Endothelial cell of umbilical vein (primary cell): ENCODE data around the gene CCL27. TPM values are rescaled to one million over a fixed set of nuclear protein-coding genes. Genes with fewer than 3 reads are reported as not detected.

Experiments used
- BruUV-seq: library from RNA; stranded (reverse); fragments of 400-500 nt; replicated peaks from 2 replicates; lab custom pipeline; 2021; lab: Mats Ljungman, UMichigan
- CTCF ChIA-PET: fragments of 300-600, 350-600 bp; sonication (Branson Sonifier 250); formaldehyde crosslinking; loops from one replicate; lab custom pipeline; 2021; ENCODE audit warnings: antibody characterized with exemption, inconsistent platforms; lab: Charles Lee
- POLR2A ChIA-PET: fragments of 300-600, 350-600 bp; sonication (Branson Sonifier 250); formaldehyde crosslinking; loops from one replicate; lab custom pipeline; 2021; ENCODE audit warnings: antibody characterized with exemption, inconsistent platforms; lab: Charles Lee
- DNase-seq: peaks from one replicate; pipeline ENCODE4 v3.0.0-alpha.2; 2011; ENCODE audit warnings: low read depth, low spot score
- FAIRE-seq: peaks from 2 replicates; lab custom pipeline; 2011; peaks lifted over from hg19 to GRCh38; lab: Jason Lieb, UNC
- H2AFZ ChIP-seq: 2 replicates; pipeline ENCODE4 v1.6.0; 2012; ENCODE audit warnings: low read depth, low read length, control low read depth, inconsistent platforms
- H3K27ac ChIP-seq: 2 replicates; pipeline ENCODE4 v1.5.1; 2011; ENCODE audit warnings: low read depth, mild to moderate bottlenecking, control low read depth, low read length, moderate library complexity; ENCODE audit not compliant: insufficient read depth
- H3K27me3 ChIP-seq, 2 experiments: 2 replicates each; pipeline versions ENCODE4 v1.6.0 to v1.6.1; 2011; ENCODE audit warnings: low read length in 2 of 2, mixed read lengths in 1 of 2; ENCODE audit not compliant: control insufficient read depth in 2 of 2, insufficient read depth in 2 of 2
- H3K36me3 ChIP-seq, 2 experiments: 2 replicates in 1 of 2; 3 replicates in 1 of 2; pipeline ENCODE4 v1.5.1; 2011; ENCODE audit warnings: low read length in 2 of 2, mild to moderate bottlenecking in 1 of 2, moderate library complexity in 1 of 2; ENCODE audit not compliant: control insufficient read depth in 2 of 2, insufficient read depth in 2 of 2; ENCODE audit errors: extremely low read depth in 1 of 2
- H3K4me1 ChIP-seq: 3 replicates; pipeline ENCODE4 v1.5.1; 2011; ENCODE audit warnings: mild to moderate bottlenecking, low read length; ENCODE audit not compliant: control insufficient read depth, insufficient read depth; ENCODE audit errors: extremely low read depth
- H3K4me2 ChIP-seq: 2 replicates; pipeline ENCODE4 v1.6.1; 2011; ENCODE audit warnings: low read length, control low read depth, mixed read lengths; ENCODE audit not compliant: insufficient read depth
- H3K4me3 ChIP-seq, 3 experiments: fragments of 200-600 bp in 1 of 3; sonication (generic), shearing (Covaris generic) in 1 of 3; replicated peaks in 1 of 3; 2 replicates each; pipeline ENCODE4 v1.5.1; 2011 to 2016; ENCODE audit warnings: control low read depth in 3 of 3, low read length in 3 of 3, mild to moderate bottlenecking in 2 of 3, inconsistent platforms in 1 of 3, low read depth in 1 of 3, moderate library complexity in 1 of 3; ENCODE audit not compliant: insufficient read depth in 1 of 3
- H3K79me2 ChIP-seq: 2 replicates; pipeline ENCODE4 v1.6.0; 2012; ENCODE audit warnings: low read length, inconsistent platforms; ENCODE audit not compliant: control insufficient read depth, insufficient read depth
- H3K9ac ChIP-seq: replicated peaks from 2 replicates; pipeline ENCODE3; 2011; ENCODE audit warnings: low read length, control low read depth; ENCODE audit not compliant: insufficient read depth; ENCODE audit errors: extremely low read depth
- H3K9me1 ChIP-seq: replicated peaks from 3 replicates; pipeline ENCODE4 v1.6.0; 2011; ENCODE audit warnings: mild to moderate bottlenecking, low read length; ENCODE audit not compliant: control insufficient read depth, insufficient read depth; ENCODE audit errors: extremely low read depth
- H3K9me3 ChIP-seq: replicated peaks from 2 replicates; pipeline ENCODE4 v1.5.1; 2012; ENCODE audit warnings: low read length, inconsistent platforms; ENCODE audit not compliant: control insufficient read depth, insufficient read depth
- H4K20me1 ChIP-seq: replicated peaks from 2 replicates; pipeline ENCODE3; 2011; ENCODE audit warnings: mild to moderate bottlenecking, low read length; ENCODE audit not compliant: control insufficient read depth, insufficient read depth; ENCODE audit errors: extremely low read depth
- FOS ChIP-seq: IDR thresholded peaks from 2 replicates; pipeline ENCODE4 v1.6.1; 2011; ENCODE audit warnings: mild to moderate bottlenecking, low read length, moderate library complexity, borderline replicate concordance; ENCODE audit not compliant: insufficient read depth
- GATA2 ChIP-seq: IDR thresholded peaks from 2 replicates; pipeline ENCODE4 v1.7.0; 2011; ENCODE audit warnings: low read depth, mild to moderate bottlenecking, moderate library complexity, mixed read lengths, low read length; ENCODE audit not compliant: insufficient read length, insufficient read depth
- JUN ChIP-seq: IDR thresholded peaks from 2 replicates; pipeline ENCODE4 v1.6.1; 2011; ENCODE audit warnings: borderline replicate concordance, low read depth; ENCODE audit not compliant: insufficient read length, insufficient read depth
- MYC ChIP-seq: IDR thresholded peaks from one replicate; pipeline ENCODE4 v1.6.1; 2011; ENCODE audit warnings: mild to moderate bottlenecking, low read depth, low read length
- POLR2A ChIP-seq: IDR thresholded peaks from 2 replicates; pipeline ENCODE4 v1.6.1; 2012; ENCODE audit warnings: low read depth, mild to moderate bottlenecking, control low read depth, low read length
- POLR2AphosphoS5 ChIP-seq: IDR thresholded peaks from 2 replicates; pipeline ENCODE4 v1.6.1; 2012; ENCODE audit warnings: low read depth, mild to moderate bottlenecking, control low read depth, low read length, moderate library complexity; ENCODE audit not compliant: insufficient read depth
- dilution Hi-C: fragments of 300-500 bp; cut with MboI; formaldehyde crosslinking; loops from one replicate; pipeline ENCODE4 v1.15.0; 2019; ENCODE audit warnings: low sequenced_read_pairs; ENCODE audit not compliant: extremely low pct_ligation_motif_present
- intact Hi-C: fragments of 100-400 bp; cut with micrococcal nuclease; formaldehyde crosslinking; loops from one replicate; pipeline ENCODE4 v1.10.0; 2022
- polyA plus RNA-seq, 4 experiments: library from polyadenylated mRNA; depleted of rRNA in 3 of 4; stranded (reverse) in 3 of 4; unstranded in 1 of 4; fragments of >200 nt; gene quantifications; 2 replicates each; pipeline versions ENCODE4 v1.2.1 to v1.2.3, GENCODE V29; 2011 to 2012; ENCODE audit warnings: missing spikeins in 1 of 4
- total RNA-seq: library from RNA; stranded (reverse); gene quantifications from 2 replicates; pipeline ENCODE4 v1.2.3, GENCODE V29; 2021
- TF ChIP-seq, protein P1 (sequence below): IDR thresholded peaks from 2 replicates; pipeline ENCODE4 v1.6.1; 2011; ENCODE audit not compliant: insufficient read depth, insufficient read length
- TF ChIP-seq, protein P2 (sequence below), 2 donors: IDR thresholded peaks; 1 replicate in 1 of 2; 2 replicates in 1 of 2; pipeline ENCODE4 v1.5.1; 2011; ENCODE audit warnings: low read length in 2 of 2, mild to moderate bottlenecking in 2 of 2, moderate library complexity in 2 of 2, control low read depth in 1 of 2, inconsistent platforms in 1 of 2, low read depth in 1 of 2; ENCODE audit not compliant: insufficient read depth in 1 of 2; ENCODE audit errors: extremely low read depth in 1 of 2

CCL27 gene
- total and polyA plus RNA-seq, 2 donors (not counting 3 experiments of a cell fraction or from before 2014, with no cell fraction given): not detected

DNA sequence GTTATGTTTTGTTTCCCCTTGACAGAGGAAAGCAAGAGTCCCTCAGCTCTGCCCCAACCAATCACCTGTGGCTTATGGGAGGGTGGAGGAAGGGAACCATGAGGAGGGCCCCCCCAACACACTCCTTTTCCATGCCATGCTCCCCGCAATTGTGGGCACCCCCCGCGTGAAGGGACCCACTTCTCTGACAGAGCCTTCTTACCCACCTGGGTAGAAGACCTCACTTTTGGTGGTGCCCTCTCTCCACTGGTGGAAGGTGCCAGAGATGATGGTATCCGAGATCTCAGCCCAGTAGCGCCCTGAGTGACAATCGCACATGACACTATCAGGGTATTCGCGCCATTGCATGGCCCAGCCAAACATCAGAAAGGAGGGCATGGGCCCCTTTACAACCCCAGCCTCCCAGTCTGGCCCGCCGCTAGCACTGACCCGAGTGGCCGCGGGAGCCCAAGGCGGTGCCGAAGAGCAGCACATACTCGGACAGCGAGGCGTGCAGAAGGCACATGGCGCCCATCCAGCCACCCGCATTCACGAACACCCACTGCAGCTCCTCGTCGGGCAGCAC, 25.6 kb downstream of the CCL27 start:
- Histone ChIP-seq H3K27ac (no peak overlapping the region), H4K20me1 (no peaks in the 10 kb centered on the region), H3K9me1 (no peaks in the 10 kb centered on the region), H3K4me2 (peak overlapping the region; percentile 57), H3K79me2 (peaks cover 19% of the 10 kb centered on the region), H3K4me3 (peak overlapping the region; percentile 3 to 63 (median 47)), H3K9me3 (no peaks in the 10 kb centered on the region), H3K9ac (peak overlapping the region; percentile 48), H3K27me3 (no peaks in the 10 kb centered on the region), H2AFZ (peak overlapping the region; percentile 56), H3K4me1 (peaks cover 16% of the 10 kb centered on the region), H3K36me3 (peaks cover 0 to 2% of the 10 kb centered on the region in 2 experiments)
- TF ChIP-seq, protein P1, sequence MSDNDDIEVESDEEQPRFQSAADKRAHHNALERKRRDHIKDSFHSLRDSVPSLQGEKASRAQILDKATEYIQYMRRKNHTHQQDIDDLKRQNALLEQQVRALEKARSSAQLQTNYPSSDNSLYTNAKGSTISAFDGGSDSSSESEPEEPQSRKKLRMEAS: no peak
- TF ChIP-seq MYC (peak; percentile 19), POLR2A (no peak)
- POLR2A ChIA-PET: interaction anchor here (1.3 kb wide), 1 partner anchor 10 kb away, joined by 7 read pairs; the partner anchor contains the start of gene GALT
- no peak for DNase-seq
- CTCF ChIA-PET: interaction anchor here (0.8 to 3.3 kb wide), 12 partner anchors 10 to 305 kb away, joined by 3 to 41 read pairs (median 7); partner anchors contain the start of genes DCTN3, GALT and RPP25L
- intact Hi-C loops: loop anchor here (1.0 to 2.0 kb wide), 2 partner anchors 9 to 28 kb away; partner anchors contain the start of gene GALT
- no TSS peak for BruUV-seq
- peak; percentile 46 for FAIRE-seq
- dilution Hi-C loops: no loop called here

DNA sequence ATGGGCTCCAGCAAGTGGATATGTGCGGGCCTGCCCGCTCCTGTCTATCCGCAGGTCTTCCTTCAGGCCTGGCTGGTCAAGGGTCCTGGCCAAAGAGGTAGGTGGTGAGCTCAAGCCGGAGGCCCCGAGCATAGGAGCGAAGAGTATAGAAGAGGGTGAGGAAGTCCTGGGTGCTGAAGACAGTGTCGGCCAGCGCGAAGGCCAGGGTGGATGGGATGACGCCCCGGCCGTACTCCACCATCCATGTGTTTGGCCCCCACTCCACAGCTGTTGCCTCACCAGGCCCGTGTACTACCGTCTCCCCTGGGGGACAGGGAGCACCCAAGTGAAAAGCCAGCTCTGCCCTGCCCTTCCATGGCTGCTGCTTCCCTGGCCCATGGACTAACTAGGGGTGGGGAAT, 26.9 kb downstream of the CCL27 start:
- no peak overlapping the region for H2AFZ ChIP-seq
- H3K9me3 ChIP-seq: no peaks in the 10 kb centered on the region
- ChIA-PET POLR2A (interaction anchor here (0.6 to 0.7 kb wide), 2 partner anchors 13 to 23 kb away, joined by 3 to 5 read pairs; partner anchors contain the start of gene RPP25L), CTCF (interaction anchor here (0.6 to 4.0 kb wide), 13 partner anchors 8 to 231 kb away, joined by 3 to 130 read pairs (median 19); partner anchors contain the start of genes DCTN3, GALT and RPP25L)
- dilution Hi-C loops (no loop called here), intact Hi-C loops (no loop called here)
- H3K79me2 ChIP-seq: peaks cover 19% of the 10 kb centered on the region
- H3K9ac ChIP-seq: no peak overlapping the region
- H4K20me1 ChIP-seq: no peaks in the 10 kb centered on the region
- no peak overlapping the region for H3K27ac ChIP-seq
- FAIRE-seq (no peak), DNase-seq (no peak)
- peaks cover 16% of the 10 kb centered on the region for H3K4me1 ChIP-seq
- peaks cover 7 to 8% of the 10 kb centered on the region in 2 experiments for H3K27me3 ChIP-seq
- BruUV-seq: no TSS peak
- peaks cover 0 to 2% of the 10 kb centered on the region in 2 experiments for H3K36me3 ChIP-seq
- TF ChIP-seq MYC: no peak
- TF ChIP-seq JUN: no peak
- TF ChIP-seq, protein P2, sequence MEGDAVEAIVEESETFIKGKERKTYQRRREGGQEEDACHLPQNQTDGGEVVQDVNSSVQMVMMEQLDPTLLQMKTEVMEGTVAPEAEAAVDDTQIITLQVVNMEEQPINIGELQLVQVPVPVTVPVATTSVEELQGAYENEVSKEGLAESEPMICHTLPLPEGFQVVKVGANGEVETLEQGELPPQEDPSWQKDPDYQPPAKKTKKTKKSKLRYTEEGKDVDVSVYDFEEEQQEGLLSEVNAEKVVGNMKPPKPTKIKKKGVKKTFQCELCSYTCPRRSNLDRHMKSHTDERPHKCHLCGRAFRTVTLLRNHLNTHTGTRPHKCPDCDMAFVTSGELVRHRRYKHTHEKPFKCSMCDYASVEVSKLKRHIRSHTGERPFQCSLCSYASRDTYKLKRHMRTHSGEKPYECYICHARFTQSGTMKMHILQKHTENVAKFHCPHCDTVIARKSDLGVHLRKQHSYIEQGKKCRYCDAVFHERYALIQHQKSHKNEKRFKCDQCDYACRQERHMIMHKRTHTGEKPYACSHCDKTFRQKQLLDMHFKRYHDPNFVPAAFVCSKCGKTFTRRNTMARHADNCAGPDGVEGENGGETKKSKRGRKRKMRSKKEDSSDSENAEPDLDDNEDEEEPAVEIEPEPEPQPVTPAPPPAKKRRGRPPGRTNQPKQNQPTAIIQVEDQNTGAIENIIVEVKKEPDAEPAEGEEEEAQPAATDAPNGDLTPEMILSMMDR (IDR thresholded peaks at IDR 0.05; ENCODE audit: extremely low read depth in 1 of 2, insufficient read depth in 1 of 2, low read depth in 1 of 2, low read length in 2 of 2): no peak
- no peak for TF ChIP-seq POLR2A
- TF ChIP-seq, protein P1: no peak
- no peak for TF ChIP-seq GATA2
- no peak for TF ChIP-seq POLR2AphosphoS5
- TF ChIP-seq FOS: no peak
- H3K9me1 ChIP-seq: no peaks in the 10 kb centered on the region
- no peak overlapping the region for H3K4me2 ChIP-seq
- no peak overlapping the region for H3K4me3 ChIP-seq
